GM21737 (cell line): ENCODE measurements around the gene KRT77.

Source experiments
- ATAC-seq: cut with Tn5 transposase; IDR thresholded peaks from one replicate; pipeline ENCODE4 v1.9.1; 2021; ENCODE audit warnings: mild to moderate bottlenecking, moderate library complexity; ENCODE audit not compliant: unreplicated experiment

The KRT77 gene

GRCh38 chr12:52658196-52658595 lies 45.1 kb downstream of the KRT77 start:
- ATAC-seq: no peak

GRCh38 chr12:52657250-52657902 lies 45.9 kb downstream of the KRT77 start:
- no peak for ATAC-seq

- no peak for ATAC-seq
Measured at GRCh38 chr12:52656616-52657015, 46.7 kb downstream of the KRT77 start.

GRCh38 chr12:52655720-52656124 lies 47.6 kb downstream of the KRT77 start:
- no peak for ATAC-seq

- ATAC-seq: no peak
Measured at GRCh38 chr12:52655251-52655650, 48.1 kb downstream of the KRT77 start.

GRCh38 chr12:52651726-52652261 lies 51.5 kb downstream of the KRT77 start, which contains the start of gene KRT2:
TSS of gene KRT2 (minus strand) at chr12:52652211. CDS start at chr12:52652142, 69 bp downstream.
- ATAC-seq: no peak

- no peak for ATAC-seq
Measured at GRCh38 chr12:52650520-52651081, 52.7 kb downstream of the KRT77 start.

GRCh38 chr12:52649066-52649465 lies 54.3 kb downstream of the KRT77 start:
- ATAC-seq: no peak

GRCh38 chr12:52648012-52648550 lies 55.2 kb downstream of the KRT77 start:
- no peak for ATAC-seq

- no peak for ATAC-seq
Measured at GRCh38 chr12:52647601-52648000, 55.7 kb downstream of the KRT77 start.

GRCh38 chr12:52646613-52647012 lies 56.7 kb downstream of the KRT77 start:
- ATAC-seq: no peak

GRCh38 chr12:52645982-52646381 lies 57.3 kb downstream of the KRT77 start:
- ATAC-seq: no peak

GRCh38 chr12:52645120-52645761 lies 58.1 kb downstream of the KRT77 start:
- ATAC-seq: no peak

GRCh38 chr12:52644078-52644415 lies 59.3 kb downstream of the KRT77 start:
- no peak for ATAC-seq

GRCh38 chr12:52643233-52644077 lies 59.9 kb downstream of the KRT77 start:
- no peak for ATAC-seq

GRCh38 chr12:52641468-52641867 lies 61.9 kb downstream of the KRT77 start:
- no peak for ATAC-seq
